Skin of body (tissue), 2 donors: Measurements from ENCODE around the gene CHST9. TPM values are rescaled to one million over a fixed set of nuclear protein-coding genes. Genes with fewer than 3 reads are reported as not detected.

ENCODE experiments used
- DNase-seq: peaks from one replicate; lab custom pipeline; 2025; lab: John Stamatoyannopoulos, UW
- total RNA-seq: library from RNA; depleted of rRNA; stranded (reverse); fragments of >200 nt; gene quantifications from one replicate; pipeline ENCODE4 v1.2.3, GENCODE V29; 2014

Gene CHST9
- total RNA-seq, 1 donor from 2014 or later: 0.39 TPM

- no peak for DNase-seq
Measured at GRCh38 chr18:26868968-26869586, 316.0 kb downstream of the CHST9 start.

GRCh38 chr18:26867471-26867870 is 317.6 kb downstream of the CHST9 start:
- no peak for DNase-seq

DNA sequence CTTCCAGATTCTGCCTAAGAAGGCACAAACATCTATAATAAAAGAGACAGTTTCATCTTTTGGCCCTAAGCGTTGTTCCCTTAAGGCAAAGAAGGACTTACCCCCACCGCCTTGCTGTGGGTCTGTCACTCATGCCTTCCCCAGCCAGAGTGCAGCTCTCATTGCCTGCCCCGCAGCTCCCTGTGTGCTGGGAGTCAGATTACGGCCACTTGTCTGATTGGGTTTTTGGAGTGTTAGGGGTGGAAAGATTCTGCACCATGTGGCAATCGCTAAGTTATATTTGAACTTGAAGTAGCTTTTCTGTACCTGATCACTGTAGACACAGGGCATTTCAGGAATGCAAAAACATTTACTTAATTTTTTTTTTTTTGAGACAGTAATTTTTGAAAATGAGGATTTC is 319.6 kb downstream of the CHST9 start, which contains the start of gene AQP4:
Gene AQP4 (minus strand): TSS at position 151 of the 400 bp plus-strand sequence. CDS start 18 bp downstream, at position 133.
- DNase-seq: no peak

GRCh38 chr18:26864658-26865057 is 320.4 kb downstream of the CHST9 start:
- DNase-seq: no peak

- DNase-seq: no peak
Measured at GRCh38 chr18:26863921-26864497, 321.1 kb downstream of the CHST9 start.

- no peak for DNase-seq
Measured at GRCh38 chr18:26863122-26863879, 321.8 kb downstream of the CHST9 start.

- no peak for DNase-seq
Measured at GRCh38 chr18:26862084-26862483, 323.0 kb downstream of the CHST9 start.
